GM10248 (cell line): Measurements from ENCODE around the gene SLC25A41.
A peak's percentile ranks its signal among the peaks of the same experiment; 100 is the strongest.

Source experiments
- CTCF ChIA-PET: fragments of 300-600 bp; sonication (Branson Sonifier 250); formaldehyde crosslinking; extraction: SDS; loops from one replicate; lab custom pipeline; 2021; ENCODE audit warnings: antibody characterized with exemption; lab: Yijun Ruan, JAX
- POLR2A ChIA-PET: fragments of 350-650 bp; sonication (Branson Sonifier 250); formaldehyde crosslinking; extraction: SDS; loops from one replicate; lab custom pipeline; 2020; ENCODE audit warnings: antibody characterized with exemption; lab: Yijun Ruan, JAX
- DNase-seq: peaks from one replicate; pipeline ENCODE4 v3.0.0; 2012; ENCODE audit errors: extremely low spot score
- TF ChIP-seq, protein P1 (sequence below): IDR thresholded peaks from 2 replicates; pipeline ENCODE4 v1.5.1; 2012; ENCODE audit warnings: mild to moderate bottlenecking, low read depth; ENCODE audit errors: extremely low read depth, missing control alignments, control extremely low read depth

SLC25A41 gene

DNA sequence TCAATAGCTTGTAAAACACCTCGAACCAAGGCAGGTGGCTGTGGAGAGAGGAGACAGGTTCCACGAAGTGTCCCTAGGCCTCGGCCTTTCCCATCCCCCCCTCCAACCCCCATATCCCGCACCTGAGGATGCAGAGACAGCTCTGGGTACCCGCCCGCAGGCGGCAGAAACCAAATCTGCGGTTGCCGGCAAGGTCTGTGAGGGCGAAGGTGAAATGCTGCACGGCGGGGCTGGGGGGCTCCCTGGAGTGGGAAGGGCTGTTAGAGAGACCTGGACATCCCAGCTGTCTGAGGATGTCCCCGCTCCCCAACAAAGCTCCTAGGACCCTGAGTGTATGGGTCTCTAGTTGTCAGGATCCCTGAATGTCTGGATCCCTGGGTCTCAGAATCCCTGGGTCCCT, 45.3 kb upstream of the SLC25A41 start:
- TF ChIP-seq, protein P1, sequence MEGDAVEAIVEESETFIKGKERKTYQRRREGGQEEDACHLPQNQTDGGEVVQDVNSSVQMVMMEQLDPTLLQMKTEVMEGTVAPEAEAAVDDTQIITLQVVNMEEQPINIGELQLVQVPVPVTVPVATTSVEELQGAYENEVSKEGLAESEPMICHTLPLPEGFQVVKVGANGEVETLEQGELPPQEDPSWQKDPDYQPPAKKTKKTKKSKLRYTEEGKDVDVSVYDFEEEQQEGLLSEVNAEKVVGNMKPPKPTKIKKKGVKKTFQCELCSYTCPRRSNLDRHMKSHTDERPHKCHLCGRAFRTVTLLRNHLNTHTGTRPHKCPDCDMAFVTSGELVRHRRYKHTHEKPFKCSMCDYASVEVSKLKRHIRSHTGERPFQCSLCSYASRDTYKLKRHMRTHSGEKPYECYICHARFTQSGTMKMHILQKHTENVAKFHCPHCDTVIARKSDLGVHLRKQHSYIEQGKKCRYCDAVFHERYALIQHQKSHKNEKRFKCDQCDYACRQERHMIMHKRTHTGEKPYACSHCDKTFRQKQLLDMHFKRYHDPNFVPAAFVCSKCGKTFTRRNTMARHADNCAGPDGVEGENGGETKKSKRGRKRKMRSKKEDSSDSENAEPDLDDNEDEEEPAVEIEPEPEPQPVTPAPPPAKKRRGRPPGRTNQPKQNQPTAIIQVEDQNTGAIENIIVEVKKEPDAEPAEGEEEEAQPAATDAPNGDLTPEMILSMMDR = no peak
- CTCF ChIA-PET = interaction anchor here (1.5 to 2.0 kb wide), 2 partner anchors 11 to 385 kb away, joined by 4 to 6 read pairs; no protein-coding TSS in a partner anchor
- POLR2A ChIA-PET = no interaction called here
- DNase-seq = no peak

DNA sequence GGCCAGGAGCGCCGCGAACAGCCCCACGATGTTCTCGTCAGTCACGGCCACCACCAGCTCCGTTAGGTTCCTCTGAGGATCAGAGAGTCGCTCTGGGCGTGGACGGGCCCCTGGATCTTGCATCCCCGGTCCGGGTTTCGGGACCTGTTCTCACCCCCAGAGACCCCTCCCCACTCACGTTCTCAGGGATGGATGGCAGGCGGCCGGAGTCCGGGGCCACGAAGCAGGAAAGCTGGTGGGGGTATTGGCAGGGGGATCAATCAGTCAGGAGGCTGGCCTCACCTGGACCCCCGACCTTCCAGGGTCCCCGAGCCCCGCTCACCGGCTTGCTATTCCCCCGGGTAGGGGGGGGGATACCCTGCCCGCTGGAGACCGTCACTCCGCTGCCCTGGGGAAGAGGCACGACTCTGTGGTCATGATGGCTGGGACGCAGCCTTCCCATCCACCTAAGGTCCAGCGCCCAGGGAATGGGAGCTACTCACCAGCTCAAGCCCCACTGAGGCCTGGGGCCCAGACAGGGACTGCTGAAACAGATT, 43.4 kb upstream of the SLC25A41 start:
- TF ChIP-seq, protein P1 = no peak
- no peak for DNase-seq
- ChIA-PET POLR2A (no interaction called here), CTCF (interaction anchor here (2.0 kb wide), 1 partner anchor 13 kb away, joined by 6 read pairs; no protein-coding TSS in a partner anchor)

DNA sequence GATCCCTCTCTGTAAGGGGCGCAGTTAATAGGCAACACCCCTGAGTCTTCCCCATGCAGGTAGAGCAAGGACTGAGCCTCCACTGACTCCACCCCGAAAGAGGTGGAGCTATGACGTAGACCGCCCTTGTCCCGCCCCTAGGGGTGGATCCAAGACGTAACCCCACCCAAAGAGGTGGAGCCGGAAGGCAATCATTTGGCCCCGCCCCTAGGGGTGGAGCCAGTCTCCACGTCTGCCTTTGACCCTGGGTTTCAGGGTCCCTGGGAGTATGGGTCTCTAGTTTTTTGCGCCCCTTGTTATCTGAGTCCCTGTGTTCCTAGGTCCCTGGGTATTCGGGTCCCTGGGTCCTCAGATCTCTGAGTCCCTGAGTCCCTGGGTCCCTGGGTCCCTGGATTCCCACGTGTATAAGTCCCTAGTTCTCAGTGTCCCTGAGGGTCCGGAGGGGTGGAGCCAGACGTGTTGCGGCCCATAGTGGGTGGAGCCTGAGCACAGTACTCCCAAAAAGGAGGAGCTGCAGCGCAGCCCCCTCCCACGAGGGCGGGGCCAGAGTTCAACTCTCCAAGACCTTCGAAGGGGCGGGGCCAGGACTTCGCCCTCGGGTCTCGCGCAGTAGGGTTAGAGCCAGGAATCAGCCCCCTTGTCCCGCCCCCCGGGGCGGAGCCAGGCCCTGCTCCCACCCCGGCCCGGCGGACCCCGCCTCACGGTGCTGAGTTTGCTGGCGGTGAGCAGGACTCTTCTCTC, 42.8 kb upstream of the SLC25A41 start:
- ChIA-PET POLR2A (no interaction called here), CTCF (no interaction called here)
- peak; percentile 75 for DNase-seq
- TF ChIP-seq, protein P1 = no peak

DNA sequence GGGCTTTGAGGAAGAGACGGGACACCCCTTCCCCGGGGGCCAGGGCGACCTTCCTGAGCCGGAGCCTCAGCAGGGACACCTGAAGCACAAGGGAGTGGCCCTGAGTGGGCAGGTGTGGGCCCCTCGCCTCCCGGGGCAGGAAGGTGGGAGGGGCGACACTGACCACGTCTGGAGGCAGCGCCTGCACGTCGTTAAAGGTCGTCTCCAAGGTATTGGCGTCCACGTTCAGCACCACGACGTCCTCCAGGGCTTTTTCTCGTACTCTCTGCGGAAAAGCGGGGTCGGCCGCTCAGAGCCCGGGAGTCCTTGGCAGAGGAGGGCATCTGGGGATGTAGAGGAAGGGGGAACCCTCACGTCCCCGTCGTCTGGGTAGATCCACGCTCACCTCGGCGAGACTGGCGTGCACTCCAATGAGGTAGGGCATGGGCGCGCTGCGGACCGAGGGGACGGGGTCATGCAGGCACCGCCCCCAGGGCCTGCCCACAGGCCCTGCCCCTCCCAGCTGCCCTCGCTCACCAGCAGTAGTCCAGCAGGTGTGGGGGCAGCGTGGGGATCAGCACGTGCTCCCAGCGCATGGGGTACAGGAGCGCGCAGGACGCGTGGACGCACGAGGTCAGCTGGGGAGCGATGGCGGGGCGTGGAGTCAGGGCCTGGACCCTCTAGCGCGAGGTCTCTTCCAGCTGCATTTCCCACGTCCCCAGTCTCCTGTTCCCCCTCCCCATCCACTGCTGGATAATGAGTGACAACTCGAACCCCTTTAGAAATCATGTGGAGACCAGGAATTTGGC, 42.0 kb upstream of the SLC25A41 start:
- POLR2A ChIA-PET = no interaction called here
- CTCF ChIA-PET = no interaction called here
- no peak for DNase-seq
- TF ChIP-seq, protein P1 = no peak

DNA sequence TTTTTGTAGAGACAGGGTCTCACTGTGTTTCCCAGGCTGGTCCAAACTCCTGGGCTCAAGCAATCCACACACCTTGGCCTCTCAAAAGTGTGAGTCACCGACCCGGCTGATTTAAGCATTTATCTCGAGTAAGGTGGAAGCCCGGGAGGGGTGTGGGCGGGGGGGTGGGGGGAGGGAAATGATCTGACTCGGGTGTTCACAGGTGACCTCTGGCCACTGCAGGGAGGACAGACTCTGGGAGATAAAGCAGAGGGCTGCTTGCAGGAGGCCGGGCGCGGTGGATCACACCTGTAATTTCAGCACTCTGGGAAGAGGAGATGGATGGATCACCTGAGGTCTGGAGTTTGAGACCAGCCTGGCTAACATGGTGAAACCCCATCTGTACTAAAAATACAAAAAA, 40.1 kb upstream of the SLC25A41 start:
- TF ChIP-seq, protein P1 = no peak
- CTCF ChIA-PET = no interaction called here

DNA sequence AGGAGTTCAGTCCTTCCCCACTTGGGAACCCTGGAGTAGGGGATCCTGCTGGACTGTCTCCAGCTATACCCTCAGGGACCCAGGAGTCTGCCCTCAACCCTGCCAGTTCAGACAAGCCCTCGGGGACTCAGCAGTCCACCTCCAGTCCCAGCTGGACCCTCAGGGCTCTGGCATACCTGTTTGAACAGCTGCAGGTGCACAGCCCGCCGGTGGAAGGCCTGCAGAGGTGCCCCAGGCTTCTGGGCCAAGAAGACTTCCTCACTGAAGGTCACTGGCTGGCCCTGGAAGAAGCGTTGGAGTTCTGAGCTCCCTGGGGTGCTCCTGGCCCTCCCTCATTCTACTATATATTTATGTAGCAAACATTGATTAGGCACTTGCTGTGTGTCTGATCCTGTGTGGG, 39.1 kb upstream of the SLC25A41 start:
- CTCF ChIA-PET = interaction anchor here (0.9 to 2.2 kb wide), 6 partner anchors 9 to 403 kb away, joined by 3 to 9 read pairs (median 3); partner anchors contain the start of genes DENND1C and SLC25A23
- TF ChIP-seq, protein P1 = no peak
- POLR2A ChIA-PET = no interaction called here
- DNase-seq = no peak

More for the DNA sequence above, 40.1 kb upstream of the SLC25A41 start:
- POLR2A ChIA-PET = interaction anchor here (0.7 kb wide), 1 partner anchor 30 kb away, joined by 3 read pairs; no protein-coding TSS in a partner anchor
- DNase-seq = no peak
